Activated naive CD8-positive, alpha-beta T cell treated with anti-CD3 and anti-CD28 coated beads, Interleukin-2, amount 10 ng/mL, durations not matched to agents 7 days and 5 days (primary cell): ENCODE measurements around the gene VKORC1. TPM values are rescaled to one million over a fixed set of nuclear protein-coding genes. Genes with fewer than 3 reads are reported as not detected.

Experiments
- ATAC-seq: fragments of 150-1000 bp; cut with Tn5 transposase; one replicate; pipeline ENCODE4 v1.10.0; 2021; ENCODE audit warnings: low read depth, moderate library complexity
- POLR2A ChIA-PET: fragments of 350-600 bp; sonication (Branson Sonifier 250); formaldehyde crosslinking; loops from one replicate; lab custom pipeline; 2021; ENCODE audit warnings: antibody characterized with exemption; lab: Charles Lee
- DNase-seq: peaks from one replicate; pipeline ENCODE4 v3.0.0; 2021
- H3K27ac Mint-ChIP-seq: one replicate; pipeline ENCODE4 v1.8.0; 2022; ENCODE audit warnings: mild to moderate bottlenecking, mixed read lengths
- H3K27me3 Mint-ChIP-seq: one replicate; pipeline ENCODE4 v1.8.0; 2022; ENCODE audit warnings: mild to moderate bottlenecking, moderate library complexity, mixed read lengths
- H3K36me3 Mint-ChIP-seq: one replicate; pipeline ENCODE4 v1.8.0; 2021; ENCODE audit warnings: mild to moderate bottlenecking, mixed read lengths
- H3K4me1 Mint-ChIP-seq: one replicate; pipeline ENCODE4 v1.8.0; 2021; ENCODE audit warnings: mixed read lengths
- H3K4me3 Mint-ChIP-seq: one replicate; pipeline ENCODE4 v1.8.0; 2022; ENCODE audit warnings: mild to moderate bottlenecking, moderate library complexity, mixed read lengths
- H3K9me3 Mint-ChIP-seq: one replicate; pipeline ENCODE4 v1.8.0; 2021; ENCODE audit warnings: mixed read lengths
- total RNA-seq, 2 experiments: library from RNA; stranded (reverse); gene quantifications; one replicate each; pipeline ENCODE4 v1.2.3, GENCODE V29; 2021

Gene VKORC1
- total RNA-seq, 2 experiments from 2014 or later = 79.4 to 80.4 TPM

DNA sequence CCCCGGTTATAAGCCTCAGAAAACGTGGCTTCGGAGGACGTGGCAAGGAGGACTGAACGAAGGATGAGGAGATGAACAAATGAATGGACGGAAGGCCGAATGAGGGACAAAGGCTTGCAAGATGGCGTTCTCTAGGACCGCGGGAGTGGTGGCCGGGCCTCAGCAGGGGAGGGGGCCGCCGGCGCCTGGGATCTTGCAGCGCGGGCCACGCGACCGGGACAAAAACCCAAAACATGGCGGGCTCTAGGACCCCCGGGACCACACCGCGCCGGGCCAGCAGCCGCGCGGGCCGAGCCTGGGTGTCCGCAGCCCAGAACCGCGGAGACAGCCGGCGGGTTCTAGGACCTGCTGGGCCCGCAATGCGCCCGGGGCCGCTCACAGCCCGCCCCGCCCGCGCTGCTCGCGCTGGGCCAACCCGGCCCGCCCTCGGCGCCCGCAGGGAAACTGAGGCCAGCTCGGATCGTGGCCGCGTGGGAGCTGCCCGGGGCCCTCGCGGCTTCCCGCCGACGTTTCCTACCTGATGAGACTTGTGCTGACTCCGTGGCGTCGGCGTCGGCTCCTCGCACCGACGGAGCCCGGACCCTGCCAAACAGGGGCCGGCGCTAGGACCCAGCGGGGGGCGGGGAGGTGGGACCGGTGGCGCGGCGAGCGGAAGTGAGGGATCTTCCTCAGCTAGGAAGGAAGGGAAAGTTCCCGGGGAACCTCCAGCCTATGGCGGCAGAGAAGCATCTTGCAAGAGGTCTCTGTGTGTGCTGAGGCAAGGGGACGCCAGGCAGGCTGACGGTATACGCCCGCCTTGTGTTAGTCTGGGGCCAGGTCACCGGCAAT lies 21.2 kb downstream of the VKORC1 start:
- H3K9me3 Mint-ChIP-seq = no peaks in the 10 kb centered on the region
- ATAC-seq (peak; percentile 46), DNase-seq (peak; percentile 94)
- H3K4me3 Mint-ChIP-seq = peak overlapping the region; percentile 97
- H3K4me1 Mint-ChIP-seq = peaks cover 32% of the 10 kb centered on the region
- peak overlapping the region; percentile 99 for H3K27ac Mint-ChIP-seq
- POLR2A ChIA-PET = interaction anchor here (0.6 to 2.7 kb wide), 26 partner anchors 9 to 796 kb away, joined by 3 to 35 read pairs (median 4); partner anchors contain the start of genes ARMC5, FUS, HSD3B7 and KAT8
- H3K36me3 Mint-ChIP-seq = peaks cover 23% of the 10 kb centered on the region
- no peaks in the 10 kb centered on the region for H3K27me3 Mint-ChIP-seq

DNA sequence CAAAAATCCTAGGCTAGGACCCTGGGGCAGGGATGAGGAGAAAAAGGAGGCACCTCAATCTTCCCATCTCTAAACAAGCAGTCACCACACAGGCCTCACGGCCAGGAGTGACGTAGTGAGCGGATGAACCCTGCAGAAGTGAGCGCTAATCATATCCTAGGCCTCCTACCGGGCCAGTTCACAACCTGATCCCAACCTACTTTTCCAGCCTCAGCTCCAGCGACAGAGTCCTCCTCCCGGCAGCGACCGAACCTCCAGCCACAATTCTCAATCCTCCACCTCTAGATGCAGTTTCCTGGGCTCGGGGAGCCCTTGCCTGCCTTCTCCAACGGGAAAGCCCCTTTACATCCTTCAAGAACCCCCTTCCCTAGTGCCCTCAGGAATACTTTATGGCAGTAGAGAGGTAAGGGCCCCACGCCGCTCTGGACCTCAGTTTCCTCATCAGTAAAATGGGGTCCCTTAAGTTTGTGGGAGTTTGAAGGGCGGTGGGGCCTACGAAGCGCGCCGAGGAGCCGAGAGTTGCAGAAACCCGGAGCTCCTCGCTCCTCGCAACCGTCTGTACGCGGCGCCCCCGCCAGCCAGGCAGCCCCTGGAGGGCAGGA lies 22.0 kb downstream of the VKORC1 start:
- H3K36me3 Mint-ChIP-seq = peaks cover 17% of the 10 kb centered on the region
- POLR2A ChIA-PET = interaction anchor here (0.7 to 2.7 kb wide), 10 partner anchors 8 to 387 kb away, joined by 3 to 35 read pairs (median 10); partner anchors contain the start of genes ARMC5, FUS, HSD3B7 and ORAI3
- no peaks in the 10 kb centered on the region for H3K9me3 Mint-ChIP-seq
- H3K27me3 Mint-ChIP-seq = no peaks in the 10 kb centered on the region
- H3K27ac Mint-ChIP-seq = peak overlapping the region; percentile 99
- ATAC-seq = peak; percentile 1
- peak overlapping the region; percentile 93 for H3K4me3 Mint-ChIP-seq
- peak; percentile 50 for DNase-seq
- H3K4me1 Mint-ChIP-seq = peaks cover 32% of the 10 kb centered on the region

- POLR2A ChIA-PET = interaction anchor here (2.6 to 2.7 kb wide), 2 partner anchors 8 to 108 kb away, joined by 22 to 35 read pairs; partner anchors contain the start of gene FUS
- DNase-seq = no peak
- H3K27ac Mint-ChIP-seq = peak overlapping the region; percentile 99
Measured at GRCh38 chr16:31071861-31072260, 22.7 kb downstream of the VKORC1 start.

GRCh38 chr16:31067342-31067741 lies 27.3 kb downstream of the VKORC1 start:
- H3K27ac Mint-ChIP-seq = no peak overlapping the region
- POLR2A ChIA-PET = no interaction called here
- H3K4me1 Mint-ChIP-seq = peaks cover 57% of the 10 kb centered on the region
- no peaks in the 10 kb centered on the region for H3K9me3 Mint-ChIP-seq
- no peak overlapping the region for H3K4me3 Mint-ChIP-seq
- H3K27me3 Mint-ChIP-seq = no peaks in the 10 kb centered on the region
- H3K36me3 Mint-ChIP-seq = peaks cover 27% of the 10 kb centered on the region
- DNase-seq (no peak), ATAC-seq (no peak)

More at GRCh38 chr16:31071861-31072260, 22.7 kb downstream of the VKORC1 start:
- Mint-ChIP-seq H3K4me3 (peak overlapping the region; percentile 93), H3K36me3 (peaks cover 17% of the 10 kb centered on the region), H3K27me3 (no peaks in the 10 kb centered on the region), H3K9me3 (no peaks in the 10 kb centered on the region), H3K4me1 (peaks cover 35% of the 10 kb centered on the region)
- ATAC-seq = no peak

DNA sequence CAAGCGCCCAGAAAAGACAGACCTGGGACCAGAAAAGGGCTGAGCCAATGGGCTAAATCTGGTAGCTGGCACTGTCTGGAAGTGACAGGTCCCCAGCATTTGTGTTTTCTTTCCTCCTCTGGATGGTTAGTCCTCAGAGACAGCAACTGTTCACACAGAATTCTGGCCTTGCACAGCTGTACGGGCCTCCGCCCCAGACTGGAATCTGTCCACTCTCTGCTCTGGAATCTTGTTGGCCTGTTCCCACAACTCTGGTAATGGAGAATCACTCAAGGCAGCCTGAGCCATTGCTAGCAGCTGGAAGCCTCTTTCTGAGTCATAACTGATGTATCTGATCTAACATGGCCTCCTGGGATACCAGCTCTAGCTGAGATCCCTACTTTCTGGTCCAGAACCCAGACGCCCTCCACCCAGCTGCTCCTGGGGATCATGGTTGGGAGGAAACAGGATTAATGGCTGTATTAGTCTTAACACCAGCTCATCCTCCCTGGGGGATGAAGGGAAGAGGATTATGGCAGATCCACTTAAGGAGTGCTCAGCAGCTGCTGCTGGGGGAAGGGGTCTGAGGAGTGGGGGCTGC lies 29.6 kb downstream of the VKORC1 start:
- Mint-ChIP-seq H3K4me1 (peaks cover 49% of the 10 kb centered on the region), H3K9me3 (no peaks in the 10 kb centered on the region), H3K27me3 (no peaks in the 10 kb centered on the region), H3K36me3 (peaks cover 41% of the 10 kb centered on the region), H3K27ac (peak overlapping the region; percentile 92), H3K4me3 (peak overlapping the region; percentile 78)
- POLR2A ChIA-PET = interaction anchor here (0.5 to 3.2 kb wide), 5 partner anchors 8 to 1034 kb away, joined by 3 to 35 read pairs (median 3); partner anchors contain the start of genes ZNF646 and ZNF668
- ATAC-seq (peak; percentile 50), DNase-seq (no peak)

GRCh38 chr16:31063843-31064611 lies 30.6 kb downstream of the VKORC1 start:
- peaks cover 37% of the 10 kb centered on the region for H3K36me3 Mint-ChIP-seq

GRCh38 chr16:31063495-31063842 lies 31.1 kb downstream of the VKORC1 start:
- no peaks in the 10 kb centered on the region for H3K27me3 Mint-ChIP-seq
- DNase-seq = no peak
- peak overlapping the region; percentile 92 for H3K27ac Mint-ChIP-seq
- peaks cover 42% of the 10 kb centered on the region for H3K4me1 Mint-ChIP-seq
- H3K36me3 Mint-ChIP-seq = peaks cover 37% of the 10 kb centered on the region
- no peaks in the 10 kb centered on the region for H3K9me3 Mint-ChIP-seq
- peak overlapping the region; percentile 78 for H3K4me3 Mint-ChIP-seq
- POLR2A ChIA-PET = interaction anchor here (1.1 to 3.2 kb wide), 4 partner anchors 9 to 17 kb away, joined by 3 to 35 read pairs (median 4); partner anchors contain the start of genes ZNF646 and ZNF668
- ATAC-seq = no peak

More at GRCh38 chr16:31063843-31064611, 30.6 kb downstream of the VKORC1 start:
- peak; percentile 62 for DNase-seq
- POLR2A ChIA-PET = interaction anchor here (0.5 to 3.2 kb wide), 6 partner anchors 9 to 37 kb away, joined by 3 to 35 read pairs (median 3); partner anchors contain the start of genes ZNF646 and ZNF668
- Mint-ChIP-seq H3K4me1 (peaks cover 45% of the 10 kb centered on the region), H3K27me3 (no peaks in the 10 kb centered on the region), H3K9me3 (no peaks in the 10 kb centered on the region), H3K27ac (peak overlapping the region; percentile 92), H3K4me3 (peak overlapping the region; percentile 78)
- ATAC-seq = peak; percentile 74

GRCh38 chr16:31061813-31062440 lies 32.7 kb downstream of the VKORC1 start:
- POLR2A ChIA-PET = interaction anchor here (0.6 to 0.7 kb wide), 2 partner anchors 12 to 811 kb away, joined by 3 read pairs; partner anchors contain the start of genes ZNF646 and ZNF668
- Mint-ChIP-seq H3K27me3 (no peaks in the 10 kb centered on the region), H3K4me1 (peaks cover 36% of the 10 kb centered on the region), H3K36me3 (peaks cover 40% of the 10 kb centered on the region), H3K9me3 (no peaks in the 10 kb centered on the region), H3K27ac (no peak overlapping the region), H3K4me3 (no peak overlapping the region)
- ATAC-seq (no peak), DNase-seq (no peak)

GRCh38 chr16:31061126-31061812 lies 33.3 kb downstream of the VKORC1 start:
- H3K4me1 Mint-ChIP-seq = peaks cover 31% of the 10 kb centered on the region
- no peaks in the 10 kb centered on the region for H3K27me3 Mint-ChIP-seq
- peaks cover 35% of the 10 kb centered on the region for H3K36me3 Mint-ChIP-seq
- DNase-seq = no peak
- H3K4me3 Mint-ChIP-seq = no peak overlapping the region
- H3K27ac Mint-ChIP-seq = no peak overlapping the region
- no peak for ATAC-seq
- H3K9me3 Mint-ChIP-seq = no peaks in the 10 kb centered on the region
- POLR2A ChIA-PET = interaction anchor here (1.0 to 1.4 kb wide), 2 partner anchors 13 to 18 kb away, joined by 4 read pairs; partner anchors contain the start of genes ZNF646 and ZNF668

DNA sequence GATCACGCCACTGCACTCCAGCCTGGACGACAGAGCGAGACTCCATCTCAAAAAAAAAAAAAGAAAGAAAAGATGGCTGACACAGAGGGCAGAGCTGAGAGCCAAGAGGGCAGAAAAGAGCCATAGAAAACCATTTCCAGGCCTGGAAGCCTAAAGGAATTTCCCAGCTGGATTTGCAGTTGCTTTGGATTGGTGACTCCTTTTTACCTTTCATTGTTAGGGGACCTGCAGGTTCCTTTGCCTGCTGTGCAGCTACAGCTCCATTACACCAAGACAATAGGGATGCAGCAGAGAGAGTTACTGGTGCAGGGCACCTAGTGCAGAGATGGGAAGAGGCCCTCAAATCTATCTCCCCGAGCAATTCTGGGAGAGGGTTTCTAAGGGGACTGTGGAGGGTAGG lies 39.0 kb downstream of the VKORC1 start:
- H3K4me3 Mint-ChIP-seq = no peak overlapping the region
- no peaks in the 10 kb centered on the region for H3K9me3 Mint-ChIP-seq
- POLR2A ChIA-PET = interaction anchor here (0.6 to 1.2 kb wide), 3 partner anchors 20 to 125 kb away, joined by 3 read pairs; no protein-coding TSS in a partner anchor
- H3K27me3 Mint-ChIP-seq = peaks cover 3% of the 10 kb centered on the region
- H3K4me1 Mint-ChIP-seq = peaks cover 12% of the 10 kb centered on the region
- H3K36me3 Mint-ChIP-seq = peaks cover 11% of the 10 kb centered on the region
- DNase-seq = no peak
- no peak overlapping the region for H3K27ac Mint-ChIP-seq
- ATAC-seq = no peak

- no peak for ATAC-seq
- Mint-ChIP-seq H3K4me1 (peaks cover 12% of the 10 kb centered on the region), H3K36me3 (peaks cover 3% of the 10 kb centered on the region), H3K27ac (no peak overlapping the region), H3K27me3 (peaks cover 3% of the 10 kb centered on the region), H3K9me3 (no peaks in the 10 kb centered on the region), H3K4me3 (no peak overlapping the region)
- no peak for DNase-seq
- POLR2A ChIA-PET = interaction anchor here (1.3 kb wide), 1 partner anchor 12 kb away, joined by 4 read pairs; no protein-coding TSS in a partner anchor
Measured at GRCh38 chr16:31052114-31052513, 42.5 kb downstream of the VKORC1 start.
